H1 (cell line): ENCODE results near the gene PRXL2B. TPM values are rescaled to one million over a fixed set of nuclear protein-coding genes. Genes with fewer than 3 reads are reported as not detected.

Source experiments
- CTCF ChIA-PET: fragments of 300-600 bp; sonication (Branson Sonifier 250); formaldehyde crosslinking; loops from one replicate; lab custom pipeline; 2021; ENCODE audit not compliant: partially characterized antibody; lab: Charles Lee
- POLR2A ChIA-PET: fragments of 300-600 bp; sonication (Branson Sonifier 250); formaldehyde crosslinking; loops from one replicate; lab custom pipeline; 2021; ENCODE audit warnings: inconsistent platforms; ENCODE audit not compliant: partially characterized antibody; lab: Charles Lee
- DNase-seq, 2 experiments: peaks; one replicate each; pipeline versions ENCODE4 v3.0.0 to v3.0.0-alpha.2; 2010 to 2022; ENCODE audit warnings: low spot score in 2 of 2, low read depth in 1 of 2, mixed read lengths in 1 of 2
- FAIRE-seq: peaks from 2 replicates; lab custom pipeline; 2011; peaks lifted over from hg19 to GRCh38; lab: Jason Lieb, UNC
- H2AFZ ChIP-seq: 2 replicates; pipeline ENCODE4 v1.8.1; 2012; ENCODE audit warnings: low read length, inconsistent platforms
- H2AK5ac ChIP-seq: 2 replicates; pipeline ENCODE4 v1.6.1; 2013; ENCODE audit warnings: low read depth, low read length
- H2BK120ac ChIP-seq: replicated peaks from 2 replicates; pipeline ENCODE3; 2013; ENCODE audit warnings: low read depth, low read length, inconsistent platforms
- H2BK12ac ChIP-seq: 2 replicates; pipeline ENCODE4 v1.6.1; 2013; ENCODE audit warnings: low read depth, low read length
- H2BK15ac ChIP-seq: 2 replicates; pipeline ENCODE4 v1.6.1; 2013; ENCODE audit warnings: low read length
- H2BK20ac ChIP-seq: 2 replicates; pipeline ENCODE4 v1.6.1; 2013; ENCODE audit warnings: low read length
- H2BK5ac ChIP-seq: 2 replicates; pipeline ENCODE4 v1.6.1; 2013; ENCODE audit warnings: low read depth, low read length
- H3K14ac ChIP-seq: 2 replicates; pipeline ENCODE4 v1.6.1; 2013; ENCODE audit warnings: inconsistent platforms; ENCODE audit not compliant: insufficient read length
- H3K18ac ChIP-seq: 2 replicates; pipeline ENCODE4 v1.6.1; 2013; ENCODE audit warnings: low read length; ENCODE audit errors: extremely low read depth
- H3K23ac ChIP-seq: 2 replicates; pipeline ENCODE4 v1.6.1; 2013; ENCODE audit warnings: inconsistent platforms; ENCODE audit not compliant: insufficient read length
- H3K23me2 ChIP-seq: 2 replicates; pipeline ENCODE4 v1.6.1; 2013; ENCODE audit warnings: low read depth, low read length
- H3K27ac ChIP-seq: 2 replicates; pipeline ENCODE4 v1.6.1; 2011; ENCODE audit warnings: low read depth, low read length, inconsistent platforms
- H3K27me3 ChIP-seq, 4 experiments: replicated peaks in 1 of 4; 1 replicate in 1 of 4; 2 replicates in 3 of 4; pipeline versions ENCODE4 v1.6.1 to v1.8.1; 2011 to 2013; ENCODE audit warnings: low read length in 3 of 4, mild to moderate bottlenecking in 3 of 4, inconsistent platforms in 2 of 4, mixed read lengths in 2 of 4, moderate library complexity in 1 of 4; ENCODE audit not compliant: control insufficient read depth in 3 of 4, insufficient read depth in 3 of 4; ENCODE audit errors: extremely low read depth in 1 of 4
- H3K36me3 ChIP-seq, 4 experiments: 2 replicates each; pipeline versions ENCODE4 v1.6.1 to v1.8.1; 2011 to 2013; ENCODE audit warnings: mild to moderate bottlenecking in 4 of 4, low read length in 3 of 4, moderate library complexity in 2 of 4, control low read depth in 1 of 4, inconsistent platforms in 1 of 4; ENCODE audit not compliant: insufficient read depth in 4 of 4, control insufficient read depth in 2 of 4
- H3K4ac ChIP-seq: replicated peaks from 2 replicates; pipeline ENCODE3; 2013; ENCODE audit warnings: low read length, low read depth, mixed read lengths, inconsistent platforms; ENCODE audit not compliant: insufficient read length
- H3K4me1 ChIP-seq, 4 experiments: replicated peaks in 1 of 4; 1 replicate in 1 of 4; 2 replicates in 3 of 4; pipeline versions ENCODE4 v1.6.1 to v1.8.1; 2011 to 2013; ENCODE audit warnings: low read length in 3 of 4, inconsistent platforms in 2 of 4, mixed read lengths in 1 of 4; ENCODE audit not compliant: insufficient read depth in 4 of 4, control insufficient read depth in 3 of 4
- H3K4me2 ChIP-seq, 2 experiments: 2 replicates each; pipeline versions ENCODE4 v1.6.1 to v1.8.1; 2011 to 2013; ENCODE audit warnings: low read depth in 2 of 2, low read length in 2 of 2, control low read depth in 1 of 2, inconsistent platforms in 1 of 2, mild to moderate bottlenecking in 1 of 2; ENCODE audit not compliant: insufficient read depth in 1 of 2
- H3K4me3 ChIP-seq, 4 experiments: fragments of 200-600, 300-600 bp in 1 of 4; sonication (generic), shearing (Covaris generic), sonication (Bioruptor Twin) in 1 of 4; 2 replicates each; pipeline versions ENCODE4 v1.5.1 to v1.8.1; 2011 to 2016; ENCODE audit warnings: low read length in 4 of 4, low read depth in 3 of 4, control low read depth in 2 of 4, inconsistent platforms in 2 of 4, mild to moderate bottlenecking in 2 of 4, mixed read lengths in 1 of 4, moderate library complexity in 1 of 4; ENCODE audit not compliant: insufficient read depth in 2 of 4; ENCODE audit errors: extremely low read depth in 1 of 4
- H3K56ac ChIP-seq: replicated peaks from 2 replicates; pipeline ENCODE3; 2013; ENCODE audit warnings: low read depth, mild to moderate bottlenecking, mixed read lengths, low read length, inconsistent platforms; ENCODE audit not compliant: insufficient read length
- H3K79me1 ChIP-seq: 2 replicates; pipeline ENCODE4 v1.6.1; 2013; ENCODE audit warnings: low read depth, low read length, control low read depth
- H3K79me2 ChIP-seq, 2 experiments: 2 replicates each; pipeline versions ENCODE4 v1.6.1 to v1.8.1; 2012 to 2013; ENCODE audit warnings: low read length in 2 of 2, mild to moderate bottlenecking in 2 of 2, inconsistent platforms in 1 of 2; ENCODE audit not compliant: insufficient read depth in 2 of 2, control insufficient read depth in 1 of 2
- H3K9ac ChIP-seq, 4 experiments: replicated peaks in 1 of 4; 1 replicate in 1 of 4; 2 replicates in 3 of 4; pipeline versions ENCODE4 v1.6.1 to v1.8.1; 2011 to 2013; ENCODE audit warnings: low read depth in 3 of 4, low read length in 3 of 4, control low read depth in 2 of 4, mild to moderate bottlenecking in 2 of 4, moderate library complexity in 2 of 4, inconsistent platforms in 1 of 4; ENCODE audit errors: extremely low read depth in 1 of 4
- H3K9me3 ChIP-seq, 2 experiments: 2 replicates each; pipeline versions ENCODE4 v1.6.1 to v1.8.1; 2012 to 2013; ENCODE audit warnings: mild to moderate bottlenecking in 2 of 2, moderate library complexity in 2 of 2, control low read depth in 1 of 2, inconsistent platforms in 1 of 2, low read depth in 1 of 2, low read length in 1 of 2, mixed read lengths in 1 of 2; ENCODE audit not compliant: insufficient read depth in 2 of 2
- H4K20me1 ChIP-seq, 2 experiments: replicated peaks in 1 of 2; 2 replicates each; pipeline versions ENCODE3 to v1.8.1; 2011 to 2013; ENCODE audit warnings: inconsistent platforms in 2 of 2, low read length in 2 of 2, mild to moderate bottlenecking in 1 of 2; ENCODE audit not compliant: insufficient read depth in 2 of 2, control insufficient read depth in 1 of 2
- H4K5ac ChIP-seq: 2 replicates; pipeline ENCODE4 v1.6.1; 2013; ENCODE audit warnings: low read length, low read depth, mixed read lengths, inconsistent platforms; ENCODE audit not compliant: insufficient read length
- H4K8ac ChIP-seq: 2 replicates; pipeline ENCODE4 v1.8.0; 2013; ENCODE audit warnings: mild to moderate bottlenecking, moderate library complexity, low read length, inconsistent platforms; ENCODE audit not compliant: insufficient read depth; ENCODE audit errors: extremely low read depth
- H4K91ac ChIP-seq: replicated peaks from 2 replicates; pipeline ENCODE3; 2013; ENCODE audit warnings: low read length, mixed read lengths, inconsistent platforms; ENCODE audit not compliant: insufficient read length
- BACH1 ChIP-seq: IDR thresholded peaks from 2 replicates; pipeline ENCODE4 v1.6.1; 2012; ENCODE audit warnings: low read length, improper control_type of control experiment
- CBX5 ChIP-seq: fragments of 300-800, 300-1000 bp; sonication (generic); IDR thresholded peaks from 2 replicates; pipeline ENCODE4 v1.7.1; 2016; ENCODE audit warnings: antibody characterized with exemption, low read length, low read depth
- CHD2 ChIP-seq: IDR thresholded peaks from 2 replicates; pipeline ENCODE4 v1.6.1; 2012; ENCODE audit warnings: low read length, improper control_type of control experiment
- FOSL1 ChIP-seq: IDR thresholded peaks from 2 replicates; pipeline ENCODE4 v1.6.1; 2011; ENCODE audit warnings: mild to moderate bottlenecking, low read depth, low read length, moderate library complexity; ENCODE audit not compliant: insufficient read depth
- NANOG ChIP-seq: IDR thresholded peaks from 2 replicates; pipeline ENCODE4 v1.6.1; 2011; ENCODE audit warnings: low read length, low read depth, mild to moderate bottlenecking, inconsistent platforms; ENCODE audit not compliant: insufficient read depth, poor library complexity, severe bottlenecking
- POLR2AphosphoS5 ChIP-seq: IDR thresholded peaks from 2 replicates; pipeline ENCODE4 v1.6.1; 2011; ENCODE audit warnings: low read depth, low read length
- SIN3A ChIP-seq, 2 experiments: IDR thresholded peaks in 1 of 2; conservative IDR thresholded peaks in 1 of 2; 2 replicates each; pipeline ENCODE4 v1.6.1; 2011 to 2012; ENCODE audit warnings: low read length in 2 of 2, improper control_type of control experiment in 1 of 2, low read depth in 1 of 2, mild to moderate bottlenecking in 1 of 2
- SRF ChIP-seq: IDR thresholded peaks from 2 replicates; pipeline ENCODE4 v1.6.1; 2011; ENCODE audit warnings: mild to moderate bottlenecking, low read depth, low read length, moderate library complexity
- TAF1 ChIP-seq: IDR thresholded peaks from 2 replicates; pipeline ENCODE4 v1.6.1; 2011; ENCODE audit warnings: mild to moderate bottlenecking, low read depth, low read length
- TBP ChIP-seq: IDR thresholded peaks from 2 replicates; pipeline ENCODE4 v1.6.1; 2011; ENCODE audit warnings: low read depth, low read length, improper control_type of control experiment
- USF2 ChIP-seq: IDR thresholded peaks from 2 replicates; pipeline ENCODE4 v1.6.1; 2011; ENCODE audit warnings: low read length, improper control_type of control experiment
- WGBS, 2 experiments: shearing (Covaris generic) in 1 of 2; methylation state at CpG; one replicate each; pipeline versions ENCODE4 v1.1.6 to v1.1.7; 2013 to 2015; ENCODE audit warnings: low lambda C conversion rate in 2 of 2, mixed read lengths in 2 of 2, inconsistent platforms in 1 of 2, low coverage in 1 of 2, missing lambda C conversion rate in 1 of 2; ENCODE audit not compliant: insufficient replicate concordance in 2 of 2, insufficient coverage in 1 of 2, insufficient read length in 1 of 2; ENCODE audit errors: extremely low coverage in 1 of 2, missing lambda C conversion rate in 1 of 2; 5-methylcytosine and 5-hydroxymethylcytosine counted together
- polyA plus RNA-seq, 7 experiments: library from polyadenylated mRNA; depleted of rRNA in 3 of 7; stranded (reverse) in 5 of 7; unstranded in 2 of 7; fragments of >200 nt in 5 of 7; fragments of 200-250 nt in 2 of 7; gene quantifications; 1 replicate in 5 of 7; 2 replicates in 1 of 7; 4 replicates in 1 of 7; pipeline versions ENCODE4 v1.2.1 to v1.2.3, GENCODE V29; 2011 to 2013; ENCODE audit warnings: missing spikeins in 2 of 7, mixed read lengths in 2 of 7
- total RNA-seq: library from RNA; stranded (reverse); fragmentation: NEBNext Ultra II Directional; extraction: Animal tissue kit (Norgen Biotek cat#: 25700); gene quantifications from 2 replicates; pipeline ENCODE4 v1.2.1, GENCODE V29; 2021

PRXL2B gene
- total and polyA plus RNA-seq, 2 of the 8 experiments (the other 6 are each of a cell fraction or from before 2014, with no cell fraction given), result 35.3 to 46.0 TPM

GRCh38 chr1:2564006-2564814, 22.4 kb upstream of the PRXL2B start:
- POLR2A ChIA-PET, result interaction anchor here (0.7 to 1.2 kb wide), 2 partner anchors 8 to 21 kb away, joined by 3 to 4 read pairs; partner anchors contain the start of gene TNFRSF14
- H3K9ac ChIP-seq, result no peak overlapping the region
- no peaks in the 10 kb centered on the region for H3K36me3 ChIP-seq
- no peak overlapping the region for H2AFZ ChIP-seq
- WGBS, 2 experiments, result 90% methylated on average over 18 of the region's 20 CpGs; no CpG with 5 or more reads in 1 of the 2 experiments
- H4K91ac ChIP-seq, result no peak overlapping the region
- no peaks in the 10 kb centered on the region for H4K20me1 ChIP-seq
- H2AK5ac ChIP-seq, result no peak overlapping the region
- no peak overlapping the region for H4K5ac ChIP-seq
- H3K79me1 ChIP-seq, result no peaks in the 10 kb centered on the region
- FAIRE-seq (no peak), DNase-seq (no peak)
- no peak overlapping the region for H2BK120ac ChIP-seq
- no peak overlapping the region for H3K4me3 ChIP-seq
- no peak overlapping the region for H3K4ac ChIP-seq
- H2BK12ac ChIP-seq, result no peak overlapping the region
- no peak overlapping the region for H3K27ac ChIP-seq
- peak overlapping the region; percentile 35; the same call in 1 of the 2 replicates for H4K8ac ChIP-seq
- no peak overlapping the region for H2BK20ac ChIP-seq
- no peak overlapping the region for H2BK15ac ChIP-seq
- H3K23me2 ChIP-seq, result no peaks in the 10 kb centered on the region
- no peak overlapping the region for H3K14ac ChIP-seq
- H3K23ac ChIP-seq, result no peak overlapping the region
- no peak overlapping the region for H3K56ac ChIP-seq
- no peak overlapping the region for H2BK5ac ChIP-seq
- no peak overlapping the region for H3K4me2 ChIP-seq
- CTCF ChIA-PET, result interaction anchor here (0.6 to 3.4 kb wide), 3 partner anchors 8 to 985 kb away, joined by 3 to 33 read pairs (median 4); no protein-coding TSS in a partner anchor
- H3K27me3 ChIP-seq, result no peaks in the 10 kb centered on the region
- H3K79me2 ChIP-seq, result no peaks in the 10 kb centered on the region
- peaks cover 0 to 5% (median 0%) of the 10 kb centered on the region in 4 experiments; a peak in 1 of 7 replicates for H3K4me1 ChIP-seq
- H3K18ac ChIP-seq, result no peak overlapping the region
- no peaks in the 10 kb centered on the region for H3K9me3 ChIP-seq
- TF ChIP-seq BACH1 (no peak), SRF (no peak), TAF1 (no peak), CHD2 (no peak), SIN3A (conservative IDR thresholded peaks at IDR 0.05 in 1 of 2, IDR thresholded peaks at IDR 0.05 in 1 of 2; ENCODE audit: low read depth in 1 of 2, low read length in 2 of 2) (no peak), USF2 (no peak), TBP (no peak), NANOG (no peak), POLR2AphosphoS5 (no peak), FOSL1 (no peak), CBX5 (no peak)
